HUES6 (cell line): ENCODE measurements around the gene SCRG1.

Experiments
- H3K27ac ChIP-seq: 2 replicates; pipeline ENCODE4 v1.7.0; 2013; ENCODE audit warnings: low read depth, mild to moderate bottlenecking, low read length, inconsistent platforms
- H3K27me3 ChIP-seq: 2 replicates; pipeline ENCODE4 v1.6.1; 2013; ENCODE audit warnings: low read length; ENCODE audit not compliant: control insufficient read depth, insufficient read depth
- H3K36me3 ChIP-seq: 2 replicates; pipeline ENCODE4 v1.6.1; 2013; ENCODE audit warnings: low read length; ENCODE audit not compliant: control insufficient read depth, insufficient read depth
- H3K4me1 ChIP-seq: 2 replicates; pipeline ENCODE4 v1.6.1; 2013; ENCODE audit warnings: low read length; ENCODE audit not compliant: control insufficient read depth, insufficient read depth
- H3K4me3 ChIP-seq: 2 replicates; pipeline ENCODE4 v1.5.1; 2013; ENCODE audit warnings: low read depth, low read length
- H3K9ac ChIP-seq: one replicate; pipeline ENCODE4 v1.6.1; 2013; ENCODE audit warnings: mild to moderate bottlenecking, low read length
- H3K9me3 ChIP-seq: 2 replicates; pipeline ENCODE4 v1.6.1; 2013; ENCODE audit warnings: low read depth, low read length; ENCODE audit not compliant: control insufficient read depth, insufficient read depth

SCRG1 gene

DNA sequence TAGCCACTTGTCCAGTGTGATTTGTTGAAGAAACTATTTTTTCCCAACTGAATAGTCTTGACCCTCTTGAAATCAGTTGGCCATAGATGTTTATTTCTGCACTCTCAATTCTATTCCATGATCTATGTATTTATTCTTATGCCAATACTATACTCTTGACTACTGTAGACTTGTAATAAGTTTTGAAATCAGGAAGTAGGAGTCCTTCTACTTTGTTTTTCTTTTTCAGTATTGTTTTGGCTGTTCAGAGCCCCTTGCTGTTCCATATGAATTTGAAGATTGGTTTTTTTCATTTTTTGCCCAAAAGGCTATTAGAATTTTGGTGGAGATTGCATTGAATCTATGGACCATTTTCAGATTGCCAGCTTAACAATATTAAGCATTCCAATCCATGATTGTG lies 17.9 kb downstream of the SCRG1 start:
- Histone ChIP-seq H3K27ac (no peak overlapping the region), H3K4me1 (peaks cover 8% of the 10 kb centered on the region; the same call in 1 of the 2 replicates), H3K9ac (no peak overlapping the region), H3K9me3 (no peaks in the 10 kb centered on the region), H3K27me3 (no peaks in the 10 kb centered on the region), H3K36me3 (no peaks in the 10 kb centered on the region), H3K4me3 (no peak overlapping the region)

DNA sequence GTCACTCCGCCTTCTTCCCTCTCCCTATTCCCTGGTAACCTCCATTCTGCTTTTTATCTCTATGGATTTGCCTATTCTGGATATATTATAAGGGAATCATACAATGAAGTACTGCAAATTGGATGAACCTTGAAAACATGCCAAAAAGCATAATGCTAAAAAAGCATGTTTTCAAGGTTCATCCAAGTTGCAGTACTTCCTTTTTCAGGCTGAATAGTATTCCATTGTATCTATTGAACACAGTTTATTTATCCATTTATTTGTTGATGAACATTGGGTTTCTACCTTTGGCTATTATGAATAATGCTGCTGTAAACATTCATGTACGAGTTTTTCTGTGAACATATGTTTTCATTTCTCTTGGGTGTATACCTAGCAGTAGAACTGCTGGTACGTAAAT lies 19.0 kb downstream of the SCRG1 start:
- no peak overlapping the region for H3K27ac ChIP-seq
- no peak overlapping the region for H3K4me3 ChIP-seq
- no peaks in the 10 kb centered on the region for H3K36me3 ChIP-seq
- H3K4me1 ChIP-seq: peaks cover 8% of the 10 kb centered on the region; the same call in 1 of the 2 replicates
- no peaks in the 10 kb centered on the region for H3K9me3 ChIP-seq
- H3K9ac ChIP-seq: no peak overlapping the region
- no peaks in the 10 kb centered on the region for H3K27me3 ChIP-seq

DNA sequence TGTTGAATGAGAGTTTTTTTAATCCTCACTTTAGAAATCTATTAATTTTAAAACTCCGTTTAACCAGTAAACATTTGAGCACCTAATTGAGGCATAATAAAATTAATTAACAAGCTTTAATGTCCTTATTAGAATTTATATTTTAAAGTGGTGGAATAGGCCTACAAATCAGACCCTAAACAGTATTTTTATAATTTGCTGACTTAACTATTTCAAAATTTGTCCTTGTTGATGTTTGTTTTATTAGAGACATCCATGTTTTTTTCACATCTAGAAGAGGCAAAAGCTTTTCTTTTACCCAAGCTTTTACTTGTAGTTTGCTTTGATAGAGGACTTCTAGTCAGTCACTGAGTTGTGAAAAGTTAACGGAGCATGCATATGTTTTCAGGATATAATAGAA lies 24.3 kb downstream of the SCRG1 start:
- H3K36me3 ChIP-seq: peaks cover 4% of the 10 kb centered on the region; the same call in 1 of the 2 replicates
- no peak overlapping the region for H3K4me3 ChIP-seq
- no peak overlapping the region for H3K27ac ChIP-seq
- no peaks in the 10 kb centered on the region for H3K27me3 ChIP-seq
- no peak overlapping the region for H3K9ac ChIP-seq
- no peaks in the 10 kb centered on the region for H3K9me3 ChIP-seq
- H3K4me1 ChIP-seq: no peaks in the 10 kb centered on the region; the same call in 1 of the 2 replicates

DNA sequence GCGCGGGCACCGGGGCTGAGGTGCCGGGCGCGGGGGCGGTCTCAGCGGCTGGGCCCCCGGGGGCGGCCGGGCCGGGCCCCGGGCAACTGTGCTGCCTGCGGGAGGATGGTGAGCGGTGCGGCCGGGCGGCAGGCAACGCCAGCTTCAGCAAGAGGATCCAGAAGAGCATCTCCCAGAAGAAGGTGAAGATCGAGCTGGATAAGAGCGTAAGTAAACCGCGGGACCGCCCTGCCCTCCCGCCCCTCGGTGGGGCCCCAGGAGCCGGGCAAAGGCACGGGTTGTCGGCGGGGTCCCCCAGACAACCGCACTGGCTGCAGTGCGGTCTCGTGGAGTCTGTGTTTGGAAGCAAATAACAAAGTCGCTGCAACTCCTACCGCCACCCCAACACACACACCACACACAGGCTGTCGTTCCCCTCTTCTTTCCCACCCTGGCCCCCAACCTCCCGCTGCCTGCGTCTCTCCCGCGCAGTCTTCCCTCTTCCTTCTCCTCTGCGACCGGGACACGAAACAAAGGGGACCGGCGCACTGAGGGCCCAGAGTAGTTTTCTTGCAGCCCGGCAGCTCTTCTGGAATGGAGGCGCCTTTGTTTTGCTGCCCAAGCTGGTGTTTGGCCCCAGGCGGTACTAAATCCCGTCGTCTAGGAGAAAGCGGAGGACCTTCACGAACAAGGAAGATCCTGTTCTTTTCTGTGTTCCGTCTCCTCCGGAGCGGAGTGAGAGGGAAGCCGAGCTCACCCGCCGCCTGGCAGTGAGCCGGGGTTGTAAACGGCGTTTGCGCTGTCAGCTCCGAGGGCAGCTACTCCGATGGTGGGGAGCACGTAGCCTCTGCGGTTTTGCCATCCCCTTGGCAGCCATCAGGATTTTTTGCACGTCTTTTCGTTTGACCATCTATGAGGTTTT lies 27.4 kb downstream of the SCRG1 start:
- no peaks in the 10 kb centered on the region for H3K9me3 ChIP-seq
- H3K27me3 ChIP-seq: no peaks in the 10 kb centered on the region
- H3K4me3 ChIP-seq: peak overlapping the region; percentile 99
- H3K27ac ChIP-seq: no peak overlapping the region
- H3K9ac ChIP-seq: peak overlapping the region; percentile 77
- H3K4me1 ChIP-seq: no peaks in the 10 kb centered on the region
- peaks cover 4% of the 10 kb centered on the region; the same call in 1 of the 2 replicates for H3K36me3 ChIP-seq

DNA sequence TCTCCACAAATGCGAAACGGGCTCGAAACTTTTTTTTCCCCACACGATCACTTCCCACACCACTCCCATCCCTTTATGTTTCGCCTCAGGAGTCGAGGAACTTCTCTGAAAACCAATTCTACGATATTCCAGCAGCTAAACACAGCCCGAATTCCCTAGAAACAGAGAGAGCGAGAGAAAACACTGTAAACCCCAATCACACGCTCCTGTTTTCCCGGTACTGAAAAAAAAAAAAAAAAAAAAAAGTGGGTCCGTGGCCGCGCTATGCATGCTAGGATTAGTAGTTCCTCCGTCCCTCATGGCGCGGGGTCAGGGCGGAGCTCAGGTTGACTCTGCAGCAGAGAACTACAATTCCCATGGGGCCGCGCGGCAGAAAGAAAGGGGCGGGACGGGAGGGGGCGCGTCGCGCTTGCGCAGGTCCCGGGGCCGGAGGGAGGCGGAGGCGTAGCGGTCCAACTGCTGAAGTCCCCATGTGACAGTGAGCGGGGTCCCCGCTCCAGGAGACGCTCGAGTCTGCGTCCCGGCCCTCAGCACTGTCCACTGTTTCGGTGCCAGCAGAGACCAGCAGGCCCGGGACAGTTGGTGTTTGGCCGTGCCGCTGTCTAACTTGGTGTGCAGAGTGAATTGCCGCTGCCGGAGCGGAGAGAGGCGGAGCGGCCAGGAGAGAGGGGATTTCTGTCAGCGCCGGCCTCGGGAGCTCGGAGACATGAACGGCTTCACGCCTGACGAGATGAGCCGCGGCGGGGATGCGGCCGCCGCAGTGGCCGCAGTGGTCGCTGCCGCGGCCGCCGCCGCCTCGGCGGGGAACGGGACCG lies 28.2 kb downstream of the SCRG1 start, which contains the start of gene SAP30:
TSS of gene SAP30 (plus strand) at position 478 of the 815 bp plus-strand sequence. CDS start at position 707, 229 bp downstream.
- peaks cover 4% of the 10 kb centered on the region; the same call in 1 of the 2 replicates for H3K36me3 ChIP-seq
- H3K27ac ChIP-seq: no peak within 1 kb of the TSS

DNA sequence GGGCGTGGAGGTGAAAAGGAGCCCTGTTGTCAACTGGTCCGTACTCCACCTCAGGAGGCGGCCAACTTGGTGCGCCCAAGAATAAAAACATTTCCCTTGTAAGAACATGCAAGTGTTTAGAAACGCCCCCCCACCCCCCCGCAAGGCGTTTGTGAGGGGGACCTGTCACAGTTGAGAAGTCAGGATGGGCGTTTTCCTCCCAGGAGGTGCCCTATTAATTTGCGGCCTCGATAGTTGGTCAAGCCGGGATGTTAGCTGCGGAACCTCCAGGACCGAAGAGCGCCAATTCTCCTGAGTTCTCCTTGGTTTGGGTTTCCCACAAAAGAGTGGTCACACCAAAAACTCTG lies 28.8 kb downstream of the SCRG1 start:
- Histone ChIP-seq H3K9ac (peak overlapping the region; percentile 36), H3K27ac (no peak overlapping the region), H3K4me3 (peak overlapping the region; percentile 99), H3K9me3 (no peaks in the 10 kb centered on the region), H3K27me3 (no peaks in the 10 kb centered on the region), H3K4me1 (no peaks in the 10 kb centered on the region), H3K36me3 (peaks cover 4% of the 10 kb centered on the region; the same call in 1 of the 2 replicates)

More for the DNA sequence above, 28.2 kb downstream of the SCRG1 start, which contains the start of gene SAP30:
- H3K9ac ChIP-seq: peak within 1 kb of the TSS; percentile 77
- H3K4me1 ChIP-seq: no peaks in the 10 kb centered on the region
- H3K9me3 ChIP-seq: no peaks in the 10 kb centered on the region
- peak within 1 kb of the TSS; percentile 99 for H3K4me3 ChIP-seq
- H3K27me3 ChIP-seq: no peaks in the 10 kb centered on the region

DNA sequence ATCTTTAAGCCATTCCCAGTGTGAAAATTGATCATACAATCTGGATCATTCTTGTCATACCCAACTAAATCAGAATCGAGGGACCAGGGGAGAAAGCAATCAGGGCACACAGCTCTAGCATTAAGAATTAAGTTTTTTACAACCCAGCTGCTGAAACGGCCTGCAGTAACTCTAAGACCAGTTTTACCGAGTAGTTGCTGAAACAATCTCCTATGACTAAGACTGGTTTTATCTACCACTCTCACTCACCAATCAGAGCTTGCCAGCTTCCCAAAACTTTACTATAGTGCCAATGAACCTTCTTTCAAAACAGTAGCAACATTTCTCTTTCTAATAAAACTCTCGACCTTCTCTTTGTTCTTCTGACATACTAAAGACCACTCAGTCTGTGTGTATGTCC lies 31.0 kb downstream of the SCRG1 start:
- Histone ChIP-seq H3K4me3 (no peak overlapping the region), H3K9me3 (no peaks in the 10 kb centered on the region), H3K36me3 (no peaks in the 10 kb centered on the region), H3K27me3 (no peaks in the 10 kb centered on the region), H3K27ac (no peak overlapping the region), H3K4me1 (no peaks in the 10 kb centered on the region), H3K9ac (no peak overlapping the region)

DNA sequence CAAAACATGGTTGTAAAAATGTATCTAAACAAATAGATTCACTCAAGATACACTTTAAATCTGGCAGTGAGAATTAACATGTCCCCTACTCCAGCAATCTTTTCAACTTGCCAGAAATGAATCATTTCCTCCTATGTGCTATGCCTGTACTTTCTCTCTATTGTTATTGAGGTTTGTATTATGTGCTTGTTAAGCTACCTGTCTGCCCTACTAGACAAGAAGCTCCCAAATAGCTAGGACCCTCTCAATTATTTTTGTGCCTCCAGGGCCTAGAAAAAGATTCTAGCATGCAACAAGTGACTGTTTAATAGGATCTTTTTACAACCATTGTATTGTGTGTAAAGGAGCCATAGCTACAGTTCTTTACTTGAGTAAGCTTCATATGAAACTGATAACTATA lies 31.6 kb downstream of the SCRG1 start:
- no peaks in the 10 kb centered on the region for H3K4me1 ChIP-seq
- H3K27ac ChIP-seq: no peak overlapping the region
- H3K4me3 ChIP-seq: no peak overlapping the region
- H3K36me3 ChIP-seq: no peaks in the 10 kb centered on the region
- no peak overlapping the region for H3K9ac ChIP-seq
- H3K27me3 ChIP-seq: no peaks in the 10 kb centered on the region
- no peaks in the 10 kb centered on the region for H3K9me3 ChIP-seq

DNA sequence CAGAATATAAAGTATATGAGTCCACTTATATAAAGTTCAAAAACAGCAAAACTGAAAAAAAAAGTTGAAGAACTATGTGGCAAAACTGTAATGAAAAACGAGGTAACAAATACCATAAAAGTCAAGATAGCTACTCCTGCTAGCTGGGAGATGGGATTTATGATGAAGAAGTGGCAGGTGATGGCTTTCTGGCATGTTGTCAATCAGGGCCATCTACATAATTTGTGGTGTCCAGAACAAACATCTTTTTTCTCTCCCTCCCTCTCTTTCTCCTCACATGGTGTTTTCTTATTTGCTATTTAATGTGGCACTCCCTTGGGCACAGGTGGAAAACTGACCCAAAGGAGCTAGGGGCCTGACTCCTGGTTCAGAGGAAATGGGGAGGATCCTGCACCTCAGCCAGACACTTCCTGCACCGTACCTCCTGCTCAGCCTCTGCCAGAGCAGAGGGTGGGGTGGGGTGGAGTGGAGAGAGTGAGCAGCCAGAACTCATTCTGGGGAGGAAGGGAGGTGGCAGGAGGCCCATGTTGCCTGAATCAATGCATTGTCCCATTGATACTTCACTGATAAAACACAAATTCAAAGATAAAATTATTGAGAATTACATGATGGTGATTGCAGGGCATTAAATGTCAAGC lies 33.4 kb downstream of the SCRG1 start:
- Histone ChIP-seq H3K36me3 (no peaks in the 10 kb centered on the region), H3K9me3 (no peaks in the 10 kb centered on the region), H3K27ac (no peak overlapping the region), H3K9ac (no peak overlapping the region), H3K27me3 (no peaks in the 10 kb centered on the region), H3K4me3 (no peak overlapping the region), H3K4me1 (no peaks in the 10 kb centered on the region)

DNA sequence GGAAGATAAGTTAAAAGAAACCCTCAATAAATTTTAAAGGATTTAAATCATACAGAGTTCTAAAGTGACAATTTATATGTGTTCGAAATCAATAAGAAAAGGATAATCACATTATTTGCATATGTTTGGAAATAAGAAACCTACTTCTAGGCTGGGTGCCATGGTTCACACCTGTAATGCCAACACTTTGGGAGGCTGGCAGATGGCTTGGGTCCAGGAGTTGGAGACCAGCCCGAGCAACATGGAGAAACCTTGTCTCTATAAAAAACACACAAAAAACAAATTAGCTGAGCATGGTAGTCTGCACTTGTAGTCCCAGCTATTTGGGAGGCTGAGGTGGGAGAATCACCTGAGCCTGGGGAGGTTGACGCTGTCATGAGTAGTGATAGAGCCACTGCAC lies 36.2 kb downstream of the SCRG1 start:
- no peaks in the 10 kb centered on the region for H3K36me3 ChIP-seq
- H3K4me3 ChIP-seq: no peak overlapping the region
- no peaks in the 10 kb centered on the region for H3K4me1 ChIP-seq
- H3K27ac ChIP-seq: no peak overlapping the region
- H3K9ac ChIP-seq: no peak overlapping the region
- H3K9me3 ChIP-seq: no peaks in the 10 kb centered on the region; the same call in 1 of the 2 replicates
- no peaks in the 10 kb centered on the region for H3K27me3 ChIP-seq
